Heart left ventricle (tissue), 16 donors: ENCODE data around the gene METTL21C. TPM values are rescaled to one million over a fixed set of nuclear protein-coding genes. Genes with fewer than 3 reads are reported as not detected.

Experiments
- ATAC-seq, 4 donors: fragments of 200-7000 bp; cut with Tn5 transposase; one replicate each; pipeline ENCODE4 v1.9.1; 2020 to 2022; ENCODE audit warnings: moderate library complexity in 4 of 4, mild to moderate bottlenecking in 3 of 4, moderate number of reproducible peaks in 1 of 4
- DNase-seq, 5 donors: peaks; one replicate each; pipeline ENCODE4 v3.0.0-alpha.2; 2020
- H3K27ac ChIP-seq, 12 donors: fragments of 200-600 bp; sonication (generic) in 4 of 12; one replicate each; pipeline versions ENCODE4 v1.5.0 to v1.8.0; 2016 to 2022; ENCODE audit warnings: mild to moderate bottlenecking in 2 of 12
- H3K27me3 ChIP-seq, 9 donors: fragments of 200-600 bp; sonication (generic) in 2 of 9; one replicate each; pipeline versions ENCODE4 v1.5.1 to v1.8.0; 2016 to 2022; ENCODE audit warnings: mild to moderate bottlenecking in 3 of 9
- H3K36me3 ChIP-seq, 9 donors: fragments of 200-600 bp; sonication (generic) in 2 of 9; one replicate each; pipeline versions ENCODE4 v1.5.0 to v1.8.0; 2018 to 2022; ENCODE audit warnings: mild to moderate bottlenecking in 2 of 9
- H3K4me1 ChIP-seq, 12 donors: fragments of 200-600 bp; sonication (generic) in 4 of 12; one replicate each; pipeline versions ENCODE4 v1.5.0 to v1.8.0; 2016 to 2022; ENCODE audit warnings: mild to moderate bottlenecking in 3 of 12
- H3K4me3 ChIP-seq, 12 donors: fragments of 200-600 bp; sonication (generic) in 4 of 12; one replicate each; pipeline versions ENCODE4 v1.5.0 to v1.8.0; 2017 to 2022; ENCODE audit warnings: mild to moderate bottlenecking in 9 of 12, moderate library complexity in 4 of 12
- H3K9me3 ChIP-seq, 12 donors: fragments of 200-600 bp; sonication (generic) in 4 of 12; one replicate each; pipeline versions ENCODE4 v1.5.0 to v1.8.0; 2016 to 2022; ENCODE audit warnings: mild to moderate bottlenecking in 1 of 12
- CTCF ChIP-seq, 12 donors: fragments of 200-600 bp; sonication (generic) in 4 of 12; IDR thresholded peaks; one replicate each; pipeline versions ENCODE4 v1.5.0 to v1.8.0; 2018 to 2022; ENCODE audit warnings: antibody characterized with exemption in 12 of 12, mild to moderate bottlenecking in 5 of 12
- POLR2A ChIP-seq, 2 donors: fragments of 450-650 bp; IDR thresholded peaks; one replicate each; pipeline ENCODE4 v1.6.1; 2017; ENCODE audit warnings: antibody characterized with exemption in 2 of 2, mild to moderate bottlenecking in 2 of 2, moderate library complexity in 2 of 2
- WGBS, 4 donors: extraction: QIAGEN DNeasy Blood & Tissue Kit in 2 of 4; methylation state at CpG; one replicate each; pipeline versions ENCODE4 v1.1.5 to v1.1.7; 2013 to 2018; 5-methylcytosine and 5-hydroxymethylcytosine counted together
- intact Hi-C, 10 donors: fragments of 100-400 bp; cut with DNase I; formaldehyde crosslinking; loops; one replicate each; pipeline versions ENCODE4 v1.11.1 to v1.14.2; 2022
- polyA plus RNA-seq, 2 donors: library from polyadenylated mRNA; stranded (reverse); fragments of 200-250 nt; gene quantifications; one replicate each; pipeline ENCODE4 v1.2.3, GENCODE V29; 2013
- total RNA-seq, 9 donors: library from RNA; depleted of rRNA in 2 of 9; stranded (reverse); fragments of >200 nt in 2 of 9; fragmentation: NEBNext Ultra II Directional in 3 of 9; extraction: Animal tissue kit (Norgen Biotek cat#: 25700) in 3 of 9; gene quantifications; one replicate each; pipeline versions ENCODE4 v1.1.0 to v1.2.4, GENCODE V29; 2016 to 2023
- donor health status: ischemic (EF 13 %, LVEDD 7.1; RV severe dilation, severe dysfunction).
- donor health status: healthy with polysubstance abuse.
- donor health status: DM: no; HTN: yes; CAD: no.
- donor health status: DM: no; HTN: no; CAD: no.
- donor health status: ischemic (EF 25% LVEDD 6.9; RV normal size, moderate dysfunction).
- donor health status: ischemic (EF 25% LVEDD 5.7; RV mildly dilated, moderate dysfunction).
- donor health status: healthy.
- donor health status: DM: yes; HTN: yes; CAD: no.
- donor health status: ischemic (EF 35%, LVEDD 5.7; RV mildly dilated, moderate dysfunction).
- donor health status: nonischemic (EF 11% LVEDD 7.7; RV severe dilation, severe dysfunction).
- donor health status: DM: yes; HTN: yes; CAD: no.
- donor health status: PGD.
- donor health status: ischemic (EF 29% LVEDD 5.4; RV normal size, mild dysfunction).
- donor health status: nonischemic (EF 23%, LVEDD 6.1; RV moderate dilation, normal function).

METTL21C gene
- total and polyA plus RNA-seq, 11 donors, result not detected

- intact Hi-C loops, result no loop called here
- DNase-seq (no peak), ATAC-seq (peak in 3 of 4 donors; percentile 29 to 39 (median 32))
- no peak overlapping the region for H3K27ac ChIP-seq
- H3K4me1 ChIP-seq, result peaks cover 0 to 6% (median 0%) of the 10 kb centered on the region in 12 donors
- H3K36me3 ChIP-seq, result no peaks in the 10 kb centered on the region
- no peak overlapping the region for H3K4me3 ChIP-seq
- no peak for TF ChIP-seq POLR2A (IDR thresholded peaks at IDR 0.05)
- TF ChIP-seq CTCF (IDR thresholded peaks at IDR 0.05), result no peak
- H3K27me3 ChIP-seq, result peaks cover 0 to 10% (median 0%) of the 10 kb centered on the region in 9 donors
- no peaks in the 10 kb centered on the region for H3K9me3 ChIP-seq
- WGBS, 4 donors, result 51 to 57% (median 52%) methylated on average over 12 to 13 of the region's 13 CpGs
Observed at GRCh38 chr13:102688306-102688973, 6.4 kb downstream of the METTL21C start.

GRCh38 chr13:102687520-102687919, 7.3 kb downstream of the METTL21C start:
- H3K4me3 ChIP-seq, result no peak overlapping the region
- peaks cover 0 to 3% (median 0%) of the 10 kb centered on the region in 12 donors for H3K9me3 ChIP-seq
- TF ChIP-seq CTCF (IDR thresholded peaks at IDR 0.05) (no peak), POLR2A (IDR thresholded peaks at IDR 0.05) (no peak)
- no peaks in the 10 kb centered on the region for H3K36me3 ChIP-seq
- H3K27me3 ChIP-seq, result peaks cover 0 to under 1% (median 0%) of the 10 kb centered on the region in 9 donors
- peaks cover 0 to 6% (median 0%) of the 10 kb centered on the region in 12 donors for H3K4me1 ChIP-seq
- no peak for ATAC-seq
- H3K27ac ChIP-seq, result no peak overlapping the region
- WGBS, 4 donors, result 83 to 86% (median 85%) methylated on average over 7 of the region's 7 CpGs
- no peak for DNase-seq
- intact Hi-C loops, result no loop called here

GRCh38 chr13:102686024-102686423, 8.8 kb downstream of the METTL21C start:
- intact Hi-C loops, result no loop called here
- H3K4me1 ChIP-seq, result peaks cover 0 to 6% (median 0%) of the 10 kb centered on the region in 12 donors
- H3K27me3 ChIP-seq, result no peaks in the 10 kb centered on the region
- DNase-seq, result no peak
- H3K27ac ChIP-seq, result no peak overlapping the region
- no peak for TF ChIP-seq CTCF (IDR thresholded peaks at IDR 0.05)
- TF ChIP-seq POLR2A (IDR thresholded peaks at IDR 0.05), result no peak
- H3K4me3 ChIP-seq, result no peak overlapping the region
- WGBS, 4 donors, result 75 to 84% (median 77%) methylated on average over 3 of the region's 3 CpGs
- no peaks in the 10 kb centered on the region for H3K36me3 ChIP-seq
- no peak for ATAC-seq
- H3K9me3 ChIP-seq, result peaks cover 0 to 18% (median 0%) of the 10 kb centered on the region in 12 donors

- no peak for ATAC-seq
- H3K9me3 ChIP-seq, result peaks cover 0 to 20% (median 0%) of the 10 kb centered on the region in 12 donors
- H3K27ac ChIP-seq, result no peak overlapping the region
- WGBS, 4 donors, result 60 to 66% (median 62%) methylated on average over 2 of the region's 2 CpGs
- H3K36me3 ChIP-seq, result peaks cover 0 to 21% (median 15%) of the 10 kb centered on the region in 9 donors
- H3K4me1 ChIP-seq, result peaks cover 0 to 16% (median 0%) of the 10 kb centered on the region in 12 donors
- no peak overlapping the region for H3K4me3 ChIP-seq
- intact Hi-C loops, result no loop called here
- DNase-seq, result no peak
- H3K27me3 ChIP-seq, result no peaks in the 10 kb centered on the region
- TF ChIP-seq CTCF (IDR thresholded peaks at IDR 0.05) (no peak), POLR2A (IDR thresholded peaks at IDR 0.05) (no peak)
Observed at GRCh38 chr13:102683637-102684036, 11.2 kb downstream of the METTL21C start.
